ENCODE results near the gene CTAG2.
A peak's percentile ranks its signal among the peaks of the same experiment; 100 is the strongest.
"Not testable (repeated sequence)": the region's sequence is repeated elsewhere in the genome, so short reads cannot be mapped to it uniquely, and the experiment has no call there.

CTAG2 gene

DNA sequence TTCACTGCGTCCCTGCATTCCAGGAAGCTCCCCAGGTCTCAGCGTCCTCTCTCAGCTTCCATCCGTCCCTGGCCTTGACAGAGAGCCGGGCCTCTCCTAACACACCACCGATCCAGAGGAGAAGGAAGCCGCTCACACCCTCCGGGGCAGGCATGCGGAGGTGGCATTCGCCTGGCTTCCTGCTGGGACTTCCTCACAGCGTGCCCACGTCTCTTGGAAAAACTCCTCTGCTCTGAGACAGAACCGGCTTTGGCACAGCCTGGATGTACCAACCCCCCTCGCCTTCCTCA lies 3.2 kb downstream of the CTAG2 start:
- peaks cover 0 to 6% (median 0%) of the 10 kb centered on the region in 5 donors for H3K4me1 ChIP-seq (ENCODE audit: control insufficient read depth in 5 of 5, insufficient read depth in 5 of 5, low read length in 5 of 5)
- H3K27me3 ChIP-seq (ENCODE audit: control insufficient read depth in 5 of 5, insufficient read depth in 4 of 5, low read length in 5 of 5): peaks cover 0 to 9% (median 3%) of the 10 kb centered on the region in 5 donors
- H3K4me3 ChIP-seq (ENCODE audit: low read depth in 1 of 5, low read length in 5 of 5): peak overlapping the region in 2 of 5 donors; percentile 26 to 33
- no peak overlapping the region for H3K27ac ChIP-seq (ENCODE audit: low read depth, low read length)
- H3K9ac ChIP-seq (ENCODE audit: low read length in 5 of 5): no peak overlapping the region
- H3K36me3 ChIP-seq (ENCODE audit: control insufficient read depth in 5 of 5, insufficient read depth in 5 of 5, low read length in 5 of 5): no peaks in the 10 kb centered on the region
- H3K9me3 ChIP-seq (ENCODE audit: control insufficient read depth in 5 of 5, low read length in 5 of 5): no peaks in the 10 kb centered on the region

DNA sequence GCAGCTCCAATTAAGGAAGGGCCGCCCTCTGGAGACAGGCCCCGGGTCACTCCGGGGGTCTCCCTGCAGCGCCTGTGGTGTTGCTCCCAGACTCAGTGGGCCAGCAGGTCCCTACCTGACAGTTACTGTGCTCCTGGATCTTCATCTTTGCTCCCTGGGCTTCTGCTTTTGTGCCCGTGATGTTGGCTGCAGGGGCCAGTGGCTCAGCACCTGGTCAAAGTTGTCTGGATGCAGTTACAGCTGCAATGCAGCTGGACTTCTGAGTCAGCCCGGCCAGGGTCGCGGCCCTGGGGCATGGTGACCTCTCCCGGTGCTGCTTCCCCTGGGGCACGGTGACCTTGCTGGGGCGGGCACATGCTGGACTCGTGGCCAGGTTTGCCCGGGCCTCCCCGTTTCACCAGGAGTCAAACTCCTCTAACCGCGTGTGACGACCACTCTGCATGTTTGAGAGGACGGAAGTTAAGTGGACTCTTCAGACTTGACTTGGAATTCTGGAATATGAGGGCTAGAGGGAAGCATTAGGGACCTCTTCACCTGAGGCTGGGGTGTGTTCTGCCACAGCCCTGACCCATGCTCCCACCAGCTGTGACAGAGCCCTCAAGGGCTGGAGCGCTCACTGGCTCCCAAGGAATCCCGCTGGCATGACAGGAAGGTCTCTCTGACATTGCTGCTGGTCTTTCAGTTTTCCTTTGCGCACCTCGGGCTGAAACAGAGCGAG lies 3.7 kb downstream of the CTAG2 start:
- Histone ChIP-seq H3K36me3 (ENCODE audit: control insufficient read depth in 5 of 5, insufficient read depth in 5 of 5, low read length in 5 of 5) (no peaks in the 10 kb centered on the region), H3K4me1 (ENCODE audit: control insufficient read depth in 5 of 5, insufficient read depth in 5 of 5, low read length in 5 of 5) (peaks cover 0 to 6% (median 0%) of the 10 kb centered on the region in 5 donors), H3K27ac (ENCODE audit: low read depth, low read length) (no peak overlapping the region), H3K9ac (ENCODE audit: low read length in 5 of 5) (no peak overlapping the region), H3K27me3 (ENCODE audit: control insufficient read depth in 5 of 5, insufficient read depth in 4 of 5, low read length in 5 of 5) (peaks cover 0 to 9% (median 3%) of the 10 kb centered on the region in 5 donors), H3K9me3 (ENCODE audit: control insufficient read depth in 5 of 5, low read length in 5 of 5) (no peaks in the 10 kb centered on the region), H3K4me3 (ENCODE audit: low read depth in 1 of 5, low read length in 5 of 5) (peak overlapping the region in 2 of 5 donors; percentile 26 to 33)

DNA sequence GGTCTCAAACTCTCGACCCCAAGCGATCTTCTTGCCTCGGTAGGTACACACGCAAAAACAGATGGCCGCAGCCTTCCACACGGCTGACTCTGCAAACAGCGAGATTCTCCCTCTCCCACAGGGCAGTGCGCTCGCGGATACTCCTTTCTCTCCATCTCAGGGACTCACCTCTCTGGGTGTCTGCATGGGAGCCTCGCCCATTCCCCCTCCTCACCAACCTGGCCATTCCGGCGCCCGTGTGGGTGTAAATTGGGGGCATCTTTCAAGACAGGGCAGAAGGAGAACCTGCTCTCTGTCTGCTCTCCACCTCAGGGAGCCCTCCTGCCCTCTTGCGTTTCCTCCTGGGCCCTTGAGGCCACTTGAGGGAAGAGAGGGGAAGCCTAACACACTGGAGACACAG lies 4.4 kb downstream of the CTAG2 start:
- no peak overlapping the region for H3K9ac ChIP-seq (ENCODE audit: low read length in 5 of 5)
- H3K27me3 ChIP-seq (ENCODE audit: control insufficient read depth in 5 of 5, insufficient read depth in 4 of 5, low read length in 5 of 5): peaks cover 0 to 9% (median 3%) of the 10 kb centered on the region in 5 donors
- peaks cover 0 to 6% (median 0%) of the 10 kb centered on the region in 5 donors for H3K4me1 ChIP-seq (ENCODE audit: control insufficient read depth in 5 of 5, insufficient read depth in 5 of 5, low read length in 5 of 5)
- no peak overlapping the region for H3K27ac ChIP-seq (ENCODE audit: low read depth, low read length)
- no peaks in the 10 kb centered on the region for H3K36me3 ChIP-seq (ENCODE audit: control insufficient read depth in 5 of 5, insufficient read depth in 5 of 5, low read length in 5 of 5)
- H3K9me3 ChIP-seq (ENCODE audit: control insufficient read depth in 5 of 5, low read length in 5 of 5): no peaks in the 10 kb centered on the region
- no peak overlapping the region for H3K4me3 ChIP-seq (ENCODE audit: low read depth in 1 of 5, low read length in 5 of 5)

DNA sequence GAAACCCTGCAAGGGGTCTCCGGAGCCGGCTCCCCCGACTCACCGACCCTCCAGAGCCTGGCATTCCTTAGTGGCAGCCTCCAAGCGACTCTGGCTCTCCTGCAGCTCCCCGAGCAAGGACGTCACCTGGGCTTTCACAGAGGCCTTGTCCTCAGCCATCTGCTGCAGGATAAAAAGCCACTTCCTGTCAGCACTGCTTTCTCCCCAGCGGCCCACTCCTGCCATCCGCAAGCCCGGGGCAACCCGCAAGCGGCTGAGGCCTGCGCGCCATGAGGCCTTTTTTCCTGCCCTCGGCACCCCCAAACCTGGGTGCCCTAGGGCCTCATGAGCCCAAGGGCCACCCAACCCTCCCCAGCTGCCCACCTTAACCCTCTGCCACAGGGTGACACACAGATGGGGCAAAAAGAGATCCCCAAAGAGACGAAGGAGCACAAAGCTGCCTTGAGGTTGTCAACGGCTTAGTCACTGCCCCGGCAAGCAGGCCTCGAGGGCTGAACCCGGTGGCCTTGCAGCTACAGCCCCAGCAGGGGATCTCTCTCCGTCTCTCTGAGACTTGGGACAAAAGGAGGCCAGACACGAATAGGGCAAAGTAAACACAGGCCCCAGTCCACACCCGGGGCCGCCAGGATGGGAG lies 7.5 kb downstream of the CTAG2 start:
- H3K9ac ChIP-seq (ENCODE audit: low read length in 5 of 5); H3K27me3 ChIP-seq (ENCODE audit: control insufficient read depth in 5 of 5, insufficient read depth in 4 of 5, low read length in 5 of 5); H3K4me3 ChIP-seq (ENCODE audit: low read depth in 1 of 5, low read length in 5 of 5); H3K36me3 ChIP-seq (ENCODE audit: control insufficient read depth in 5 of 5, insufficient read depth in 5 of 5, low read length in 5 of 5); H3K4me1 ChIP-seq (ENCODE audit: control insufficient read depth in 5 of 5, insufficient read depth in 5 of 5, low read length in 5 of 5); H3K27ac ChIP-seq (ENCODE audit: low read depth, low read length); H3K9me3 ChIP-seq (ENCODE audit: control insufficient read depth in 5 of 5, low read length in 5 of 5): not testable (repeated sequence)

DNA sequence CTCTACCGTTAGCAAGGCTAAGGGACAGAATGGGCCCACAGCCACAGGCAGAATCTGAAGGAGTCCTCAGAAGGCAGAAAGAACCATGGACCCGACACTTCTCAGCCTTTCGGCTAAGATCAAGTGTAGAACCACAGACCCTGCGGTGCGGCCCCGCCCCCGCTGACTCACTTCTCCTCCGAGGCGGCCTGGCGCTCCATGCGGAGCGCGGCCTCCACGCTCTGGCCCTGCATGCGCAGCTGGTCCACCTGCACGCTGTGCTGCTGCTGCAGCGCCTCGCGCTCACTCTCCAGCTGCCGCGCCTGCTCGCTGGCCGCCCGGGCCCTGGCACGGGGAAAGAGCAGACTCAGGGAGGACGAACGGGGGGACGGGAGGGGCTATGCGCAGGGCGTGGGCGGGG lies 9.7 kb downstream of the CTAG2 start:
- H3K9me3 ChIP-seq (ENCODE audit: control insufficient read depth in 5 of 5, low read length in 5 of 5); H3K36me3 ChIP-seq (ENCODE audit: control insufficient read depth in 5 of 5, insufficient read depth in 5 of 5, low read length in 5 of 5); H3K4me3 ChIP-seq (ENCODE audit: low read depth in 1 of 5, low read length in 5 of 5); H3K4me1 ChIP-seq (ENCODE audit: control insufficient read depth in 5 of 5, insufficient read depth in 5 of 5, low read length in 5 of 5); H3K27ac ChIP-seq (ENCODE audit: low read depth, low read length); H3K27me3 ChIP-seq (ENCODE audit: control insufficient read depth in 5 of 5, insufficient read depth in 4 of 5, low read length in 5 of 5); H3K9ac ChIP-seq (ENCODE audit: low read length in 5 of 5): not testable (repeated sequence)

DNA sequence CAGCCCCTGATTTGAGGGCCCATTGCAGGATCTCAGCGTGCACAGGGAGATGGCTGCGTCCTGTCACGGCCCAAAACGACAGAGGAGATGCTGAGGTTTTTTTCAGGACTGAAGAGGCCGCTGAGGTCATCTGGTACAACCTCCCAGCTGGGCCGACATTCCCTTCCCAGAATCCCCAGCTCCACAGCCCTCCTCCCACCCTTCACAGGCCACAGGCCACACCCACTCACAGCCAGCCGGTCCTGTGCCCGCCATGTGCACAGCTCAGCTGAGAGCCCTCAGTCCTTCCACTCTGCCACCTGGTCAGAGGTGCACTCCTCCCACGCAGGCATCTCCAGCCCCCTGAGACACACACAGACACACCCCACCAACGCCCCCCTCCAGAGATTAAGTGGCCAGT lies 11.6 kb downstream of the CTAG2 start:
- H3K4me3 ChIP-seq (ENCODE audit: low read depth in 1 of 5, low read length in 5 of 5); H3K9ac ChIP-seq (ENCODE audit: low read length in 5 of 5); H3K9me3 ChIP-seq (ENCODE audit: control insufficient read depth in 5 of 5, low read length in 5 of 5); H3K36me3 ChIP-seq (ENCODE audit: control insufficient read depth in 5 of 5, insufficient read depth in 5 of 5, low read length in 5 of 5); H3K27ac ChIP-seq (ENCODE audit: low read depth, low read length); H3K4me1 ChIP-seq (ENCODE audit: control insufficient read depth in 5 of 5, insufficient read depth in 5 of 5, low read length in 5 of 5); H3K27me3 ChIP-seq (ENCODE audit: control insufficient read depth in 5 of 5, insufficient read depth in 4 of 5, low read length in 5 of 5): not testable (repeated sequence)

DNA sequence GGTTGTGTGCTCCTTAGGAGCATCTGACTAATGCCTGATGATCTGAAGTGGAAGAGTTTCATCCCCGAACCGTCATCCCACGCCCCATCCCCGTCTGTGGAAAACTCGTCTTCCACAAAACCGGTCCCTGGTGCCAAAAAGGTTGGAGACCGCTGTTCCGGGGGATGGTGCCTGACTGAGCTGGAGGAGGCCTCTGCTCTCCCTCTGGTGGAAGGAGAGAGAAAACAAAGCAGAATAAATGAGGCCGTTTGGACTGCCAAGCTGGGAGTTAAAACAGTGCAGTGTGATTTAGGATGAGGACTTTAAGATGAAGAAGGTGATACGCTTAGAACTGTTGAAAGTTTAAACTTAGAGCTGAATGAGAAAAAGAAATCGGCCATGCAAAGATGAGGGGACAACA lies 19.7 kb downstream of the CTAG2 start:
- H3K27me3 ChIP-seq (ENCODE audit: control insufficient read depth in 5 of 5, insufficient read depth in 4 of 5, low read length in 5 of 5); H3K27ac ChIP-seq (ENCODE audit: low read depth, low read length); H3K9me3 ChIP-seq (ENCODE audit: control insufficient read depth in 5 of 5, low read length in 5 of 5); H3K4me1 ChIP-seq (ENCODE audit: control insufficient read depth in 5 of 5, insufficient read depth in 5 of 5, low read length in 5 of 5); H3K9ac ChIP-seq (ENCODE audit: low read length in 5 of 5); H3K4me3 ChIP-seq (ENCODE audit: low read depth in 1 of 5, low read length in 5 of 5); H3K36me3 ChIP-seq (ENCODE audit: control insufficient read depth in 5 of 5, insufficient read depth in 5 of 5, low read length in 5 of 5): not testable (repeated sequence)

DNA sequence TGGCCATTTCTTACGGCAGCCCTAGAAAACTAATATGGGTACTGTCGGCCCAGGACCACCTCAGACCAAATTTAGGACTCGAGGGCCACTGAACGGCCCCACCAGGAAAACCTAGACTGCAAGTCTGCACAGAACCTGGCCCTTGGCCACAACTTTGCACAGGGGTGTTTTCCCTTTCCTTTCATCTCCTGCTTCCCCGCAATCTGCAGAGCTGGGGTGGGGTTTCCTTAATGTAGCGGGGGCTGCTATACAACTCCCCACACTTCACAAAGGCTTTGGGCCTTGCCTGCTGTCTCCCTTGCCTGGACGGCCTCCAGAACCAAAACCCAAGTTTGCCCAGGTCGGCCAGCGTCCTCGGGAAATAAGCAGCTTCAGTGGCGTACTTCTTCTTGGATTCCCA lies 22.4 kb downstream of the CTAG2 start:
- not testable (repeated sequence) for H3K4me1 ChIP-seq (ENCODE audit: control insufficient read depth in 5 of 5, insufficient read depth in 5 of 5, low read length in 5 of 5); H3K27ac ChIP-seq (ENCODE audit: low read depth, low read length); H3K9ac ChIP-seq (ENCODE audit: low read length in 5 of 5); H3K4me3 ChIP-seq (ENCODE audit: low read depth in 1 of 5, low read length in 5 of 5); H3K9me3 ChIP-seq (ENCODE audit: control insufficient read depth in 5 of 5, low read length in 5 of 5); H3K27me3 ChIP-seq (ENCODE audit: control insufficient read depth in 5 of 5, insufficient read depth in 4 of 5, low read length in 5 of 5); H3K36me3 ChIP-seq (ENCODE audit: control insufficient read depth in 5 of 5, insufficient read depth in 5 of 5, low read length in 5 of 5)

DNA sequence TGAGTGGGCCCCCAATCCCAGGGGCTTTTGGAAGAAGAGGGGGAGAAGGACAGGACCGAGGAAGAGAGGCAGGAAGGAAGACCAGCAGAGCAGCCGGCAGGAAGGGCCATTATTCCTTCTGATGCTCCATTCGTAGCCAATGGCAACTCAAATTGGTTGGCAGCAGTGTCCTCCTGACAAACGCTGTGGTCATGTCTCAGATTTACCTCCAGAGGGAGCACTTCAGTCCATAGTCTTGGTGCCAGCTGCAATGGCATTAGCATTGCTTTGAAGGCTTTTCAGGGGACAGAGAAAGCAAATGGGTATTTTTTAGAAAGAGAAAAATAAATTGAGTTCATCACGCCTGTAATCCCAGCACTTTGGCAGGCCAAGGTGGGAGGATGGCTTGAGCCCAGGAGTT lies 24.4 kb downstream of the CTAG2 start:
- H3K4me3 ChIP-seq (ENCODE audit: low read depth in 1 of 5, low read length in 5 of 5); H3K9ac ChIP-seq (ENCODE audit: low read length in 5 of 5); H3K27ac ChIP-seq (ENCODE audit: low read depth, low read length); H3K4me1 ChIP-seq (ENCODE audit: control insufficient read depth in 5 of 5, insufficient read depth in 5 of 5, low read length in 5 of 5); H3K36me3 ChIP-seq (ENCODE audit: control insufficient read depth in 5 of 5, insufficient read depth in 5 of 5, low read length in 5 of 5); H3K27me3 ChIP-seq (ENCODE audit: control insufficient read depth in 5 of 5, insufficient read depth in 4 of 5, low read length in 5 of 5); H3K9me3 ChIP-seq (ENCODE audit: control insufficient read depth in 5 of 5, low read length in 5 of 5): not testable (repeated sequence)

DNA sequence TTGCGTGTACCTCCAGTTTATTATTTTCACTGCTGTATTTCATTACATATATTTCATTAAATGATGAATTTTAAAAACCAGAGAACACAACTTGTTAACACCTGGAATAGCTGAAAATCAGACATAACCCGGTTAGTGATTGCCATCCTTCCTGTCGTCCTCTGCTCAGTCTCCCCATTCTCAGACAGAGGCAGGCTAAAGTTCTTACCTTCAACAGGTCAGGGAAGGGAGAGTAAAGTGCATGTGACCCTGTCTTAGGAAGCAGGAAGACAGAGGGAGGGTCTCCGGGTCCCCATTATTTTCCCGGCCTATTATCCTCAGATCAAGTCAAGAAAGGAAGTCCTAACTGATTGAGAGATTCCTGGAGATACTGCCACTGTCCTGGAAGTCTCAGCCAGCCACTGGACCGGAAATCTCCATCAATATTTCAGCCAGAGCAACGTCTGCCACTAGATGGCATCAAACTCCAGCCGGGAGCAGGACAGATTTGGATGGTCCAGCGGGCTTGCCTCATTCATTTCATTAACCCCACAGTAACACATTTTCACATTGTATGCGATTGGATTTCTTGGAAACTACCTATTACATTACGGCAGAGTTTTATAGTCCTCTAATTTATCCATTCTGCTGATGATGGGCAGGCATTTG lies 32.5 kb downstream of the CTAG2 start:
- not testable (repeated sequence) for H3K4me3 ChIP-seq (ENCODE audit: low read depth in 1 of 5, low read length in 5 of 5); H3K36me3 ChIP-seq (ENCODE audit: control insufficient read depth in 5 of 5, insufficient read depth in 5 of 5, low read length in 5 of 5); H3K9ac ChIP-seq (ENCODE audit: low read length in 5 of 5); H3K9me3 ChIP-seq (ENCODE audit: control insufficient read depth in 5 of 5, low read length in 5 of 5); H3K4me1 ChIP-seq (ENCODE audit: control insufficient read depth in 5 of 5, insufficient read depth in 5 of 5, low read length in 5 of 5); H3K27ac ChIP-seq (ENCODE audit: low read depth, low read length); H3K27me3 ChIP-seq (ENCODE audit: control insufficient read depth in 5 of 5, insufficient read depth in 4 of 5, low read length in 5 of 5)

Measured in subcutaneous abdominal adipose tissue (tissue), 5 donors.